HG03097 (cell line): ENCODE measurements around the gene LUC7L2.
"Not testable (repeated sequence)": the region's sequence is repeated elsewhere in the genome, so short reads cannot be mapped to it uniquely, and the experiment has no call there.

Experiments used
- ATAC-seq: cut with Tn5 transposase; IDR thresholded peaks from one replicate; pipeline ENCODE4 v1.9.1; 2021; ENCODE audit not compliant: unreplicated experiment, low FRiP score

LUC7L2 gene

GRCh38 chr7:139359366-139360209 is at the start of gene LUC7L2:
TSS of gene LUC7L2 (plus strand) at chr7:139359894. CDS start at chr7:139360262, 368 bp downstream.
- peak; percentile 75 for ATAC-seq

- ATAC-seq = no peak
These were observed 41.7 kb upstream of the LUC7L2 start for GRCh38 chr7:139317939-139318505.

- no peak for ATAC-seq
These were observed 38.5 kb upstream of the LUC7L2 start for GRCh38 chr7:139321071-139321745.

- ATAC-seq = not testable (repeated sequence)
These were observed 35.0 kb upstream of the LUC7L2 start for GRCh38 chr7:139324709-139325108.

GRCh38 chr7:139328375-139328774 is 31.3 kb upstream of the LUC7L2 start:
- no peak for ATAC-seq

- no peak for ATAC-seq
These were observed 30.6 kb upstream of the LUC7L2 start for GRCh38 chr7:139329119-139329518.

GRCh38 chr7:139330333-139331030 is 29.2 kb upstream of the LUC7L2 start:
- ATAC-seq = no peak

- ATAC-seq = no peak
These were observed 26.9 kb upstream of the LUC7L2 start for GRCh38 chr7:139332697-139333359.

GRCh38 chr7:139333443-139333842 is 26.3 kb upstream of the LUC7L2 start:
- not testable (repeated sequence) for ATAC-seq

GRCh38 chr7:139334399-139335150 is 25.1 kb upstream of the LUC7L2 start:
- no peak for ATAC-seq

GRCh38 chr7:139339025-139339424 is 20.7 kb upstream of the LUC7L2 start:
- ATAC-seq = no peak

GRCh38 chr7:139339698-139340036 is 20.0 kb upstream of the LUC7L2 start:
- no peak for ATAC-seq

GRCh38 chr7:139340037-139340807 is 19.5 kb upstream of the LUC7L2 start:
- peak; percentile 88 for ATAC-seq

- ATAC-seq = no peak
These were observed 19.0 kb upstream of the LUC7L2 start for GRCh38 chr7:139340808-139341057.

GRCh38 chr7:139341058-139341775 is 18.5 kb upstream of the LUC7L2 start, which contains the start of gene FMC1:
TSS of gene FMC1 (plus strand) at chr7:139341337. CDS start at chr7:139341385, 48 bp downstream.
- ATAC-seq = peak; percentile 51

- ATAC-seq = no peak
These were observed 17.9 kb upstream of the LUC7L2 start for GRCh38 chr7:139341776-139342226.

GRCh38 chr7:139345042-139345441 is 14.7 kb upstream of the LUC7L2 start:
- ATAC-seq = no peak

- no peak for ATAC-seq
These were observed 8.7 kb upstream of the LUC7L2 start for GRCh38 chr7:139351027-139351426.
